ENCODE data around the gene MS4A7.
A peak's percentile ranks its signal among the peaks of the same experiment; 100 is the strongest.

The MS4A7 gene

DNA sequence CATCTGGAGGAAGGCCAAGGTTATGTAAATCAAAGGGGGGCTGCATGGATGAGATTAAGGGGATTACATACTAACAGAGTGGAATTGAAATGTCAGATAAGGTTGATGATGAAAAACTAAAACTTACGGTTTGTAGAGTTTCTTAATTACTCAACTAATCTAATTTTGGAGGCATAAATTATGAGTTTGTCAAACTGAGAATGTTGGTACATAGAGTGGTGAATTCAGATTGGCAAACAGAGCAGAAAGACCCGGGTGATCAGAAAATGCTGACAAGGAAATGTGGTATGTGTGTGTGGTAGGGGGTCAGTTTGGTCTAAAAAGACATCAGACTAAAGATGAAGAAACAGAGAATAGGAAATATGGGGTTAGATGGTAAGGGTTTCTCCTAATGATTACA is 40.3 kb upstream of the MS4A7 start:
- ATAC-seq (ENCODE audit: low read depth) = no peak
- H3K4me3 ChIP-seq (ENCODE audit: severe bottlenecking) = no peak overlapping the region
- no peaks in the 10 kb centered on the region for H3K4me1 ChIP-seq (ENCODE audit: insufficient read depth, poor library complexity, severe bottlenecking)

DNA sequence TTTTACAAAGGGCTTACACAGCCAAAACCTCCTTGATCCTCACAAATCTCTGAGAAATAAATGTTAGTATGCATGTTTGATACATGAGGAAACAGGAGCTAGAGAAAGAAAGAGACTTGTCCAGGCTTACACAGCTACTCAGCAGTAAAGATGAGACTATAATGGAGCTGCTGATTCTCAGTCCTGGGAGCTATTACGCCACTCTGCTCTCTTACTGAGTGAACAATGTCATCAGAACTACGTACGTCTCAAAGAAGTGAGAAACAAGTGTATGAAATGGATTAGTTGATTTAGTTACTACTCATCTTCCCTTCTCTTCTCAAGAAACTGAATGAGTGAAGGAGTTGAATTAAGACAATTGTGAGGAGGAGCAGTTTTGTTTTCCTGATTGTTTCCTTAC is 39.0 kb upstream of the MS4A7 start:
- TF ChIP-seq, protein P1, sequence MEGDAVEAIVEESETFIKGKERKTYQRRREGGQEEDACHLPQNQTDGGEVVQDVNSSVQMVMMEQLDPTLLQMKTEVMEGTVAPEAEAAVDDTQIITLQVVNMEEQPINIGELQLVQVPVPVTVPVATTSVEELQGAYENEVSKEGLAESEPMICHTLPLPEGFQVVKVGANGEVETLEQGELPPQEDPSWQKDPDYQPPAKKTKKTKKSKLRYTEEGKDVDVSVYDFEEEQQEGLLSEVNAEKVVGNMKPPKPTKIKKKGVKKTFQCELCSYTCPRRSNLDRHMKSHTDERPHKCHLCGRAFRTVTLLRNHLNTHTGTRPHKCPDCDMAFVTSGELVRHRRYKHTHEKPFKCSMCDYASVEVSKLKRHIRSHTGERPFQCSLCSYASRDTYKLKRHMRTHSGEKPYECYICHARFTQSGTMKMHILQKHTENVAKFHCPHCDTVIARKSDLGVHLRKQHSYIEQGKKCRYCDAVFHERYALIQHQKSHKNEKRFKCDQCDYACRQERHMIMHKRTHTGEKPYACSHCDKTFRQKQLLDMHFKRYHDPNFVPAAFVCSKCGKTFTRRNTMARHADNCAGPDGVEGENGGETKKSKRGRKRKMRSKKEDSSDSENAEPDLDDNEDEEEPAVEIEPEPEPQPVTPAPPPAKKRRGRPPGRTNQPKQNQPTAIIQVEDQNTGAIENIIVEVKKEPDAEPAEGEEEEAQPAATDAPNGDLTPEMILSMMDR (IDR thresholded peaks at IDR 0.05; ENCODE audit: poor library complexity, severe bottlenecking) = no peak
- H3K36me3 ChIP-seq (ENCODE audit: low read depth) = no peaks in the 10 kb centered on the region
- no peaks in the 10 kb centered on the region for H3K9me3 ChIP-seq (ENCODE audit: severe bottlenecking)
- no peak for ATAC-seq (ENCODE audit: low read depth)
- no peak overlapping the region for H3K27ac ChIP-seq (ENCODE audit: poor library complexity, severe bottlenecking)
- no peak overlapping the region for H3K4me3 ChIP-seq (ENCODE audit: severe bottlenecking)
- no peak for DNase-seq (ENCODE audit: low spot score)
- no peaks in the 10 kb centered on the region for H3K27me3 ChIP-seq (ENCODE audit: insufficient read depth, poor library complexity, severe bottlenecking)
- H3K4me1 ChIP-seq (ENCODE audit: insufficient read depth, poor library complexity, severe bottlenecking) = no peaks in the 10 kb centered on the region

More for the DNA sequence above, 40.3 kb upstream of the MS4A7 start:
- DNase-seq (ENCODE audit: low spot score) = no peak
- TF ChIP-seq, protein P1 (IDR thresholded peaks at IDR 0.05; ENCODE audit: poor library complexity, severe bottlenecking) = no peak
- H3K36me3 ChIP-seq (ENCODE audit: low read depth) = no peaks in the 10 kb centered on the region
- no peaks in the 10 kb centered on the region for H3K9me3 ChIP-seq (ENCODE audit: severe bottlenecking)
- H3K27ac ChIP-seq (ENCODE audit: poor library complexity, severe bottlenecking) = no peak overlapping the region
- H3K27me3 ChIP-seq (ENCODE audit: insufficient read depth, poor library complexity, severe bottlenecking) = no peaks in the 10 kb centered on the region

DNA sequence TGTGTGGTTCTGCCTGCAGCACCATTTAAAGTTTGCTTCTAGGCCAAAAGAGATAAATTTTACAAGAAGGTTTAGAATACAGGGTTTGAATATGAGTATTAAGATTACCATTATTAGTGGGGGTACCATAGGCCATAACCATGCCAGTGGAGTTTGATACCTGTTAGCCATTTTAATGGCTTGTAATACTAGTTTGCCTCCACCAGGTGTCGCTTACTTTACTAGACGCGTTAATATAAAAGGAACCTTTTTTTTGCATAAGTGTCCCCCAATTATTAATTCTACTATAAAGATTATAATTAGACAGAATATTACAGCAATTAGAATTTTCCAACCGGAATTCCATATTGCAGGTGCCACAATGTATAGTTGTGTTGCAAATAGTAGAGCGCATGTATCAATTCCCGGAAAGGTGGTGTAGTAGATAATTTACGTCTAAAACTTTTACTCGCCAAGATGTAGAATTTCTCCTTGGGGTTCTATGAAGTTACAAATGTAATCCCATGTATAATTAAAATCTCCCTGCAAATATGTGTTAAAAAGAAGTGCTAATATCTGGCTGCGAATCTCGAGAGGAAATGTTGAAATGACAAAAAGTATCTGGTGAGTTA is 35.1 kb upstream of the MS4A7 start:
- no peaks in the 10 kb centered on the region for H3K27me3 ChIP-seq (ENCODE audit: insufficient read depth, poor library complexity, severe bottlenecking)
- H3K9me3 ChIP-seq (ENCODE audit: severe bottlenecking) = no peaks in the 10 kb centered on the region
- ATAC-seq (ENCODE audit: low read depth) (no peak), DNase-seq (ENCODE audit: low spot score) (no peak)
- H3K4me1 ChIP-seq (ENCODE audit: insufficient read depth, poor library complexity, severe bottlenecking) = no peaks in the 10 kb centered on the region
- TF ChIP-seq, protein P1 (IDR thresholded peaks at IDR 0.05; ENCODE audit: poor library complexity, severe bottlenecking) = peak; percentile 70
- no peak overlapping the region for H3K27ac ChIP-seq (ENCODE audit: poor library complexity, severe bottlenecking)
- no peaks in the 10 kb centered on the region for H3K36me3 ChIP-seq (ENCODE audit: low read depth)
- no peak overlapping the region for H3K4me3 ChIP-seq (ENCODE audit: severe bottlenecking)

DNA sequence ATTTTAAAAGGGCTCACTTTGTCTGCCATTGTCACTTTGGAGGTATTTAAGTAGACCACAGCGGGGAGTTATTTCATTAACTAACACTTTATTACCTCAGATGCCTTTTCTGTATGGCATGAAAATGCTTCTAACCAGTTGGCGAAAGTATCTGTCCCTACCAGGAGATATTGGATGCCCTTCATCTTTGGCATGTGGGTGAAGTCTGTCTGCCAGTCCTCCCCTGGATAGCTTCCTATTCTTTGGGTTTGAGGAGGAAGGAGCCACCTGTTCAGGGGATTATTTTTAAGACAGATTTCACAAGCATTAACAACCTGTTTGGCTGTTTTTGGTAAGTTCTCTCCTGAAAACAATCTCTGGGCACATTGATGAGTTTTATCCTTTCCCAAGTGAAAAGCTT is 34.2 kb upstream of the MS4A7 start:
- no peak for ATAC-seq (ENCODE audit: low read depth)
- no peaks in the 10 kb centered on the region for H3K36me3 ChIP-seq (ENCODE audit: low read depth)
- no peaks in the 10 kb centered on the region for H3K4me1 ChIP-seq (ENCODE audit: insufficient read depth, poor library complexity, severe bottlenecking)
- H3K27me3 ChIP-seq (ENCODE audit: insufficient read depth, poor library complexity, severe bottlenecking) = no peaks in the 10 kb centered on the region
- TF ChIP-seq, protein P1 (IDR thresholded peaks at IDR 0.05; ENCODE audit: poor library complexity, severe bottlenecking) = no peak
- H3K4me3 ChIP-seq (ENCODE audit: severe bottlenecking) = no peak overlapping the region
- no peaks in the 10 kb centered on the region for H3K9me3 ChIP-seq (ENCODE audit: severe bottlenecking)
- DNase-seq (ENCODE audit: low spot score) = no peak
- no peak overlapping the region for H3K27ac ChIP-seq (ENCODE audit: poor library complexity, severe bottlenecking)

DNA sequence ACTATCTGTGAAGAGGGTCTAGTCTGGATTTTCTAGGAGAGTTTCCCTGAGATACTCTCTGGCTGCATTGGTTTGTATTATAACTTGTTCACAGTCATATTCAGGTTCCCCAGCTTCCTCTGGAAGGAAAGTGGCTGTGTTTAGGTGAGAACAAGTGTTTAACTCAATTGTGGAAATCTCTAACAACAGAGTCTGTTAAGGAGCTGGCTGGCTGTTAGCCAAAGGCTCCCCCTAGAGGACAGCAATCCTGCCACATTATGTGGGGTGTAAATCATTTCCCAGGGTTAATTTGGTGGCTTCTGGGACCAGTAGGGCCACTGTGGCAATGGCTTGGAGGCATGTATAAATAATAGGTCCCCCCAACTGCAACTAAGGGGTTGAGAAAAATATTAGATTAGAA is 32.8 kb upstream of the MS4A7 start:
- no peak overlapping the region for H3K27ac ChIP-seq (ENCODE audit: poor library complexity, severe bottlenecking)
- DNase-seq (ENCODE audit: low spot score) (no peak), ATAC-seq (ENCODE audit: low read depth) (no peak)
- no peaks in the 10 kb centered on the region for H3K36me3 ChIP-seq (ENCODE audit: low read depth)
- H3K9me3 ChIP-seq (ENCODE audit: severe bottlenecking) = no peaks in the 10 kb centered on the region
- H3K4me1 ChIP-seq (ENCODE audit: insufficient read depth, poor library complexity, severe bottlenecking) = no peaks in the 10 kb centered on the region
- no peak overlapping the region for H3K4me3 ChIP-seq (ENCODE audit: severe bottlenecking)
- TF ChIP-seq, protein P1 (IDR thresholded peaks at IDR 0.05; ENCODE audit: poor library complexity, severe bottlenecking) = peak; percentile 33
- no peaks in the 10 kb centered on the region for H3K27me3 ChIP-seq (ENCODE audit: insufficient read depth, poor library complexity, severe bottlenecking)

Measured in RWPE2 (cell line).